Caki2 (cell line): Measurements from ENCODE around the gene PPP1R13B. TPM values are rescaled to one million over a fixed set of nuclear protein-coding genes. Genes with fewer than 3 reads are reported as not detected.
"Not testable (repeated sequence)": the region's sequence is repeated elsewhere in the genome, so short reads cannot be mapped to it uniquely, and the experiment has no call there.

ENCODE experiments used
- DNase-seq: peaks from one replicate; pipeline ENCODE4 v3.0.0-alpha.2; 2015; ENCODE audit warnings: low read depth
- in situ Hi-C: cut with HindIII; loops from 2 replicates; pipeline ENCODE4 v1.10.0; 2016; ENCODE audit warnings: low sequenced_read_pairs, low pct_unique_long_range_greater_than_20kb, mixed read lengths
- total RNA-seq: library from RNA; depleted of rRNA; stranded (reverse); fragments of >200 nt; shearing (Covaris generic); gene quantifications from 2 replicates; pipeline ENCODE4 v1.2.3, GENCODE V29; 2014; ENCODE audit warnings: low replicate concordance

PPP1R13B gene
- total RNA-seq, 1 experiment from 2014 or later: 2.5 TPM

DNA sequence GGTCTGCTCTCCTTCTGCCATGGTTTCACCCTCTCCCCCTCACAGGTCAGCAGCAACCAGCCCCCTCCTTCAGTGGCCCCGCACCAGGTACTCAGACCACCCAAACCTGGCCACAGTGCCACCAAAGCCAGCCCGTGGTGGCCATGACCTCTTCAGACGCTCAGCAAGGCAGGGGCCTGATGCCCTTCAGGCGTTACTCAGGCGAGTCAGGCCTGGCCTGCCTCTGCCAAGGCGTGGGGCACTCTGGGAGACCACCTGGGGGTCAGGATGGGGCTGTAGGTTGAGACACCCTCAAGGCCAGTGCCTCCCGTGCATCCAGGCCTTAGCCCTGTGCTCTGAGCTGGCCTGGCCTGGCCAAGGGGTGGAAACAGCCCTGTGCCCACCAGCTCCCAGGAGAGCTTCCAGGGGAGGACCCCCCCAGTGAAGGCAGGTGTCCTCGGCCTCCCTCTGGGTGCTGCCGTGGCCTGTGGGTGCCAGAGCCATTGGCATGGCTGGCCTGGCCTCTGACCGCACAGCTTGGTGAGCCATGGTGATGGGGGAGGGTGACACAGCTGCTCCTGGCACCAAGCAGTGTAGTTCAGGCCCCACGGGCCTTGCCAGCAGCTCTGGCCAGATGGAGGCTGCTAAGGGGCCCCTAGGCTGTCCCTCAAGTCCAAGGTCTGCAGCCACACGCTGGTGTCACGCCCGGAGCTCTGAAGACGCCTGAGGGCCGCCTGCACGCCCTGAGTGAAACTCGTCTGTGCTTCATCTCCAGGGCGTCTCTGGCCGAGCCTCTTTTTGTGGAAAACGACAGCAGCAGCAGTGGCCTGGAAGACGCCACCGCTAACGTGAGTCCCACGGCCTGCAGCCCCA lies 147.2 kb downstream of the PPP1R13B start:
- DNase-seq: no peak
- in situ Hi-C loops: no loop called here

DNA sequence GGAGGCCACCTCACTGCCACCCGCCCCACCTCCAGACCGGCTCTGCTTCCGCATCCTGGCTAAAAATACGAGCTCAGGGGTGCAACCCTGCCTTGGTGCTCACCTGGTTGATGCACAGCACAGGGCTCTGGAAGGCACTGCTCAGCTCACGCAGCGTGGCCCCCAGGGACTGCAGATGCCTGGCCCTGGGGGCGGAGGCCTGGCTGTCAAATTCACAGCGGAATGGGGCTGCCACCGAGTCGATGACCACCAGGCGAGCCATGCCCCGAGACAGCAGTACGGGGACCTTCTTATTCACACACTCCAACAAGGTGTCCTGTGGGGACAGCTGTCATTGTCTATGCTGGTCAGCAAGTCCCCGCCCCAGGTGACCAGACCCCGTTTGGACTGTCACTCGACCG lies 148.1 kb downstream of the PPP1R13B start:
- no peak for DNase-seq
- in situ Hi-C loops: no loop called here

DNA sequence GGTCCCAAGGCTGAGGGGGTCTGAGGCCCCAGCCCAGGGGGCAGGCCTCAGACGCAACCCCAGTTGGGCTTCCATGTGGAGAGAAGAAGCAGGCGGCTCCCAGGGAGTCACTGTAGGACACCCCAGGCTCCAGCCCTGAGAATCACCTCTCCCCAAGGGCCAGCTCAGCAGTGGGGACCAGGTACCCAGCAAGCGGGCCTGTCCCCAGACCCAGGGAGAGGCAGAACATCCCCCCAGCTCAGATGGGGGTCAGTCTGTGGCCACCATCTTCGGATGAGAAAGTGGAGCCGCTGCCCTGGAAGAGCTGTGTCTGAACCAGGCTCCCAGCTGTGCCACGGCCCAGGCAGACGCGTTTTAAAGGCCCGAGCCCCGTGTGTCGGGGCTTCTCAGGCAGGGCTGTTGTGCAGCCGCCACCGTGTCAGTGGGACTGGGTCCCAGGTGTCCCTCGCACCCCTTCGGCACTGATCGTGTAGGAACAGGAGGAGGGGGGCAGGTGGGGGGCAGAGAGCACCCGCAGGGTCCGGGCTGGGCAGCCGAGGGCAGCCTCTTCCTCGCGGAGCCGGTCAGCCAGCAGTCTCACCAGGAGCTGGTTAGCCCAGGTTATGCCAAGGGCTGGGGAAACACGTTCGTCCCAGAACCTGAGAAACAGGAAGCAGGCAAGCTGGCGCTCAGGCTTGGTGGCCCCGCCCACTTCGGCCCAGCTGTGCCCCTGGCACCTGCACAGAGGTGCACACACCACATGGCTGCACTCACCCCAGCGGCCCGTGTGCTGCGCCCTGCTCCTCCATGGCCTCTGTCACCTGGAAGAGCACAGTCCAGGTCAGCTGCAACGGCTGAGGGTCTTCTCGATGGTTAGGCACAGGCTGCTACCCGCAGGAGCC lies 148.8 kb downstream of the PPP1R13B start:
- in situ Hi-C loops: no loop called here
- no peak for DNase-seq

DNA sequence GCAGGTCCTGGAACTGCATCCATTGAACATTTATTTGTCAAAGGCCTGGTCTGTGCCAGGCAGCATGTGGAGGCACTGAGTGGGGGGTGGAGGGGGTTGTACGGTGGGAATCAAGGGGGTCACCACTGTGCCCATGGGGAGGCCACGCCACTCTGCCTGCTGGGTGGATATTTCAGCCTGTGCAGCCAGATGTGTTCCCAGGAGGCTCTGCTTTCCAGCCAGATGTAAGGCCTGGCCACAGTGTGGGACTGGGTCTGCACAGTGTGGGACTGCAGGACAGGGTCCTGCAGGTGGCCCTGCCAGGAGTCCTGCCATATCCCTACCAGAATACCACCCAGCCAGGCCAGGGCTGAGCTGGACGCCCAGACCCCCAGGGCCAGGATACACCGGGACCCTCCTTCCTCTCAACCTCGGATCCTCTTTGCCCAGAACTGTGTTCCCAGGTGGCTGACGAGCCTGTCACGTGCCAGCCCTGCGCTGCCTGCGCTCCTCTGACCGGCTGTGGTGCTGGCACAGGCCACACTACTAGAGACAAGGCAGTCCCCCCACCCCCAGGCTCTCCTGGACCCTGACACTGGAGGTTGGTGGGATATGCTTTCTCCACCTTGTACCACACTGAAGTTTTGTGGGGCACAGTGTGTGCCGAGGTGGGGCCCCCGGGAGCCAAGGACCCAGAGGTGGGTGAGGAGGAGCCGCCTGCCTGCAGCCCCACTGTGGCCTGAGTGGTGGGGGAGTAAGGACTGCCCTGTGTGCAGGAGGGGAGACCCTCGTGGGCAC lies 149.6 kb downstream of the PPP1R13B start:
- in situ Hi-C loops: no loop called here
- no peak for DNase-seq

DNA sequence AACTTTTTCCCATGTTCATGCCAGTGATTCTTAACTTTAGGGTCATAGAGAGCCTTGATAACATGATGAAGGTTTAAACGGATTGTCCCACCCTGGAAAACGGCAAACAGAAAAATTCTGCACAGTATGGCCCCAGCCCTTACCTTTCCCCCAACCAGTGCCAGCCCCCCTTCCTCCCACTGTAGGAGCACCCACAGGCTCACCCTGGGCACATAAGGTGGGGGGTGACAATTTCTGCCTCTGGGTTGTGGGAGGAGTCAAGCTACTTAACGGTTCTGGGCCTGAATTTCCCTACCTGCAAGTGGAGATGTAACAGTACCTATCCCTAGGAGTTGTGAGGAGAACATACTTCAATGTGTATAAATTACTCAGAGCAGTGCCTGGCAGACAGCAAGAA lies 150.2 kb downstream of the PPP1R13B start:
- DNase-seq: no peak
- in situ Hi-C loops: no loop called here

DNA sequence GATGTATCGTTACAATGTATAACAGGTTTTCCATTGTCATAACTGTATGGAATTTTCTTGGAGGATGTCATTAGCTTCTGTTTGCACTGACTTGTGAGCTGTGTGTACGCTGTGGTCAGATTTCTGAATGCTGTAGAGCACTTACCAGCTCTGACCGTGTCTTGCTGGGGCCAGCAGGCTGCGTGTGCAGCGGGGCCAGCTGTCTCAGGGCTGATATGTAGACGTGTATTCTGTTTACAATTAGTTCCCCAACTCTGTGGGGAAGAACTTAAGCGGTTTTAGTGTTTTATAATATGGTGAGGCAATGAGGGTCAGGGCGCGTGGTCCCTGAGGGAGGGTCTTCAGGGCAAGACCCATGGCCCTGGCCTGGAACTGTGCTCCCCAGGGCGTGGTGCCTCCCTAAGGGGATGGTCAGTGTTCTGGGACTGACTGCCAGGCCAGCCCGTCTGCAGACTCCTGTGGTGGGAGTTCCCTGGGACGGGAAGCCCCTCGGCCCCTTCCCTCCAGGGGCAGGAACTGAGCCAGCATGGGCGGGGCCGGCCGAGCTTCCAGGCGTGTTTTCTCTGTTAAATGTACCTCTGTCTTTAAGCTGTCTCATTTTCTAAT lies 150.8 kb downstream of the PPP1R13B start:
- in situ Hi-C loops: no loop called here
- DNase-seq: no peak

DNA sequence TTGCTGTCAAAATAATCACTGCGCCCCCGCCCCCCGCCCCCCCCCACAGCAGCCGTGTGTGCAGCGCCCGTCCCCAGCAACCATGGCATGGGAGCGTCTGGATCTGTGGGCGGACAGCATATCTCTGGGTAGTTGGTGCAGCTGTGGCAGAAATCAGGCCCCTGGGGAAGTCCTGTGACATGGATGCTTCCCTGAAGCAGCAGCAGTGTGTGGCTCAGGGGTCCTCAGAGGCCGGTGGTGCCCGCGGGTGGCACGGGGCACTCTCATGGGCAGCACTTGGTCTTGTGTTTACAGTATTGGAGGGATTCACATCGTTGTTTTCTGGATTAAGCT lies 151.3 kb downstream of the PPP1R13B start:
- in situ Hi-C loops: no loop called here
- DNase-seq: no peak

DNA sequence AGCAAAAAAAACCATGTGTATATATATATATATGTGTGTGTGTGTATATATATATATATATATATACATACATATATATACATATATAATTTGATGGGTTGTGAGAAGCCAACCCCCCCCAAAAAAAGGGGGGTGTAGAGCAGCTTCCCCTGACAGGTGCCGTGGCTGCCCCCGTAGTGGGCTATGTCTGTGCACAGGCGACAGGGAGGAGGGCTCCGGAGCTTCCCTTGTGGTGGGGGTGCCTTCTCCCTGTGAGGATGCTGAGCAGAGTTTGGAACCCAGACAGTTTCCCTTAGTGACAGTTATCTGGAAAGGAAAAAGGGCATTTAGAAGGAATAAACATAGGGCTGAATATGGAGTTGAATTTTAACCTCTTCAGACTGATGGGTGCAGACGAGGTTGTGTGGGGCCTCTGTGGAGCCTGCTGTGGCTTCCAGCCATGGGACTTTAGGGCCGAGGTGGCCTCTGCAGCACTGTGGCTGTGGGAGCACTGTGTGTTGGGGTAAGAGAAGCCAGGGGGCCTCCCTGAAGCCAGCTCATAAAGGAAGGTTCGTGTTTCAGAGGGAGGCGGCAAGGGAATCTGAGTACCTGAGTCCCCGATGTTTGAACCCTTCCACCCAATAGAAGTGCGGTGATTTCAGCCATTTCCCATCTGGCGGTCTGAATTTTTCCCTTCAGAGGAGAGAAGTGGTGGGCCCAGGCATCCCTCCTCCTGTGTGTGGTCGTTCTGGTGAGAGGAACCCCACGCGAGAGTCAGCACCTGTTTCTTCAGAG lies 151.9 kb downstream of the PPP1R13B start:
- no peak for DNase-seq
- in situ Hi-C loops: no loop called here

DNA sequence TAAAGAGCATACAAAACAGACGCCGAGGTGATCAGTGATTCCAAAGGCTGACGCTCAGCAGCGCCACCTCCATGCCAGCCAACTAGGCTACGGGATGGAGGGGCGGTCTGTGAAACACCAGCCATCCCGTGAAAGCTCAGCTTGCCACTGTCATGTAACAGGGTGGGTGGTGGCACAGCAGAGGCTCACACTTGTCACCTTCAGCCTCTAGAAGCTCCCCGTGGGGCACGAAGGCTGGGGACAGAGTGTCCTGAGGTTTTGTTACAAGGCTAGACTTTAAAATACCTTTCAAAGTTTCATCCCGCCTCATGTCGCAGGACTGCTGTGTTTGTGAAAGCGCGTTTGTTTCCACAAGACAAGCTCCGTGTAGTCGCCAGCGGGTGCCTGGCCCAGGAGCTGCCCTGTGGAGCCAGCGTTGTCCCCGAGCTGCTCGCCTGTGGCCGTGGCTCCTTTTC lies 152.8 kb downstream of the PPP1R13B start:
- in situ Hi-C loops: no loop called here

DNA sequence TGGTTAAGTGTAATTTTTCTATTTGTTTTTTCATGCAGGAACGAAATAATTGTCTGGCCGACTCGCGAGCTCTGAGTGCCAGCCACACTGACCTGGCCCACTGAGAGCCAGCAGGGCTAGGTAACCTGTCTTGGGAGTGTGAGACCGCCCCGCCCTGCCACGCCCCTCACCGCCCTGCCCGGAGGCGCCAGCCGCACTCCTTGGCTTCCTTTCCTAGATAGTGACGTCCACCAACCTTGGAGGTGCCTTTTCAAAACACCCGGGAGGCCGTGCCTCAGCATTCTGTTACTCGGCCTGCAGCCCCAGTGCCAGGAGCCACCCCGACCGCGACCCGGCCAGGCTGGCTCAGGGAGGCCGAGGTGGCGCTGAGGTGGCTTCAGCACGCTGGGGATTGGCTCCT lies 153.9 kb downstream of the PPP1R13B start:
- DNase-seq: no peak
- in situ Hi-C loops: no loop called here

More for the DNA sequence above, 152.8 kb downstream of the PPP1R13B start:
- no peak for DNase-seq

DNA sequence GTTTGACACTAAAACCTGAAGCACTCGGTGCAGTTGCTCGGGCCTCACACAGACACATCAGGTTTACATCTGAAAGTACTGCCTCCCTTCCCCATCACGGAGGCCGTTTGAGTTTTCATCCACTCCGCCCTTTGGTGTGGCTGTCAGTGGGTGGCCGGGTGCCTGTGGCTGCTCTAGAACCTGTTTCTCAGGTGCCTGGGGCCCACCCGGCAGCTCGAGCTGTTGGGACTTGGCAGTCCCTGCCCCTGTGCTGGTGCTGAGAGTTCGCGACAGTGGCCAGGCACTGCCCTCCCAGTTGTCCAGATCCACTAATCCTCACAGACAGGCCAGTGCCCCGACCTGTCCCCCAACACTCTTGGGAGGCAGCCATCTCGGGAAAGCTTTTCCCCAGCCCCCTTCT lies 154.5 kb downstream of the PPP1R13B start:
- in situ Hi-C loops: no loop called here
- no peak for DNase-seq

DNA sequence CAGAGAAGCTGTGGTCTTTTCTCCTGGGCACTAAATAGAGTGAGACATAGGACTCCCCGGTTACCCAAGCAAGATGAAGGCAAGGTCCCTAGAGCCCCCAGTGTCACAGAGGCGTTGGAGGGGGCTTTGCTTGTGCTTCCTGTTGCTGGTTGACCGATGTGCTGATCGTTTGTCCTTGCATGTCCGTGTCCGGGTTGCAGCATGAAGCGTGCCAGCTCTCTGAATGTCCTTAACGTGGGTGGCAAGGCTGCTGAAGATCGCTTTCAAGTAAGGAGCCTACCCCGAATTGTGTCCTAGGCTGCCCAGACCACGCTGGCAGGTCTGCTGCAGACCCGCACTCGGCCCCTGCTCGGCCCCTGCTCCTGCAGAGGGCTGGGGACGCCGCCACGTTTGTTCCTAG lies 155.2 kb downstream of the PPP1R13B start:
- DNase-seq: no peak
- in situ Hi-C loops: no loop called here

DNA sequence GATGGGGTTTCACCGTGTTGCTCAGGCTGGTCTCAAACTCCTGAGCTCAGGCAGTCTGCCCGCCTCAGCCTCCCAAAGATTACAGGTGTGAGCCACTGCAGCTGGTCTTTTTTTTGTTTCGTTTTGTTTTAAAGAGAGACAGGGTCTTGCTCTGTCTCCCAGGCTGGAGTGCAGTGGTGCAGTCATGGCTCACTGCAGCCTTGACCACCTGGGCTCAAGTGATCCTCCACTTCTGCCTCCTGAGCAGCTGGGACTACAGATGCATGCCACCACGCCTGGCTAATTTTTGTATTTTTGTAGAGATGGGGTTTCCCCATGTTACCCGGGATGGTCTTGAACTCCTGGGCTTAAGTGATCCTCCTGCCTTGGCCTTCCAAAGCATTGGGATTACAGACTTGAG lies 155.7 kb downstream of the PPP1R13B start:
- in situ Hi-C loops, DNase-seq: not testable (repeated sequence)

DNA sequence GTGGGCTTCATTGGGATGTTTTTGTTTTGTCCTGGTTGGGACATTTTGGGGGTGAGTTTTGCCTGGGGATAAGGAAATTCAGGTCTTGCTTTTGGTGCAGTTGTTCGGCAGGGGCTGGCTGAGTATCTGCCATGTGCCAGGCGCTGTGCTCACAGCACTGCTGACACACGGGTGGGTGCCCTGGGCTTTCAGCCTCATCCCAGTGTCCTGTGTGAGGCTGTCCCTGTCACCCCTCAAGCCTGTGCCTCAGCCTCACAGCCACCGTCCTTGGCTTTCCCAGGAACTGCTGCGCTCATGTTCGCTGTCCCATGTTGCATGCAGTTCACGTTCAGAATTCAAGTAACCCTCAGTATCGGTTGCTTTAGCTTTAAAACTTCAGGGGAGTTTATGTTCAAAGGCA lies 157.0 kb downstream of the PPP1R13B start:
- DNase-seq: no peak
- in situ Hi-C loops: no loop called here

DNA sequence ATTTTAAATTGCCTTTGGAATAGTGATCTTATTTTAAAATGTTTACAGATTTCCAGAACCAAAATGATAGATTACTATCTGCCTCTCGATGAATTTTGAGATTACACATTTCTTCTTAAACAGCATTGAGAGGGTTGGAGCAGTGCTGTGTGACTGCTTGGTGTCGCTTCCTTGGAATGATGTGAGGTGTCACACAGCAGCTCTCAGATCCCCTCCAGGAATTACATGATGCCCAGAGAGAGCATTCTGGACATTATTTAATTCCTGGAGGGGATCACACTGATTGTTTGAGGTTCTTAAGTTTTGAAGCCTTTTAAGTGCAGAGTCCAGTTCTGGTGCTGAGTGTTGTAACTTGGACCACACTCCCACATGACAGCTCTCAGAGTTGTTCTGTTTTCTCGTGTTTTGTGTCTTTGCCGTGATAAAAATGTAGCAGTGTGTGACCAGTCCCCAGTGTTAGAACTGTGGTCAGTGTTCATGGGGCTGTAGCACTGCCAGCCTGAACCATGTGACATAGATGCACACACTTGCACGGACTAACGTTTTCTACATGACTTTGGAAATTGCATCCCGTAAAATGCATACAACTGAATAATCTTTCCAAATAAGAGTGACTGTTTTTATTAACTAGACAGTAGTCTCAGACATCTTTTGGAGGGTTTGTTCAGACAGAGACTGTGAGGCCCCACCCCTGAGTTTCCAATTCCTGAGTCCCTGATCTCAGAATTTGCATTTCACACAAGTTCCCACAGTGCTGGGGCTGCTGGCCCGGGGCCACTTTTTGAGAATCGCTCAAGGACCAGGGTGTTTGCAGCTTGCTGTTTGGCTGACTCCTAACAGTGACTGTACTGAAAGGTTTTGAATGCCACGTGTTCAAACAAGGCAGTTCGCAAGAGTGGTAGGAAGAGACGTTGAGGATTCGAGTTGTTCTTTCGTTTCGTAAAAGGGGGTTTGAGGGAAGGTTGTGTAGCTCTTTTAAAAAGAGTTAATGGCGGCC lies 158.2 kb downstream of the PPP1R13B start:
- DNase-seq: no peak
- in situ Hi-C loops: no loop called here

DNA sequence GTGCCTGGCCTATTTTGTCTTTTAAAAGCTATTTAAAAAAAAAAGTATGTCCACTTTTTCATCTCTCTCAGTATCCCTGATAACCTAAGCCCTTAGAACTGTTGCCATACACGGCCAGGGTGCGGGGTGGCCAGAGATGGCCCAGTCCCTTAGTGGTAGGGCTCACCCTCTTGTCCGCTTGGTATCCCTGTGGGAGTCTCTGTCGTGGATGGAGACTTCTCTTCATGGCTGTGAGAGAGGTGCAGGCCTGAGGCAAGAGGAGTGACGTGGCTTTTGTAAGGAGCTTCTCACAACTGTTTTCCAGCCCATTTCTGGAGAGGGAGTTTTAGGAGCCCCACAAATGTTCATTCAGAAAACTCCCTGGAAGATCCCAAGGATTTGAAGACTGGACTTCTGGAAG lies 158.9 kb downstream of the PPP1R13B start:
- in situ Hi-C loops: no loop called here
- DNase-seq: no peak

DNA sequence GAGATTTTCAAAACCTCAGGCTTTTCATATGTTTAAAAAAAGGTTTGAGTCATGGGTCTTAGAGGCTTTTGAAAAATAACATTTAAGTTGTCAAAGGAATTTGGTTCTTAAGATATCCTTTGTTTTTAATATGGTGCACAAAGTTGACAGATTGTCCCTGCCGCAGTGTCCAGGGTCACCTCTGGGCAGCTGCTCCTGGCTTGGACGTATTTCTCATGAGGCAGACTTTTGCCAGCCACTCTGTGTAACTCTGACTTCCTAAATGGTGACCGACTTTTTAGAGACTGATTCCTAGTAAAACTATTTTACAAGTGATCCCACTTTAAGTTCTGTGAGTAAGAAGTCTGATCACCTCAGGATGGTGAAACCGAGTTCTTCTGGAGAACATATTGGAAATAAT lies 159.7 kb downstream of the PPP1R13B start:
- in situ Hi-C loops: no loop called here
- no peak for DNase-seq
